Nephron (organoid): ENCODE results near the gene CBLC.
"Not testable (repeated sequence)": the region's sequence is repeated elsewhere in the genome, so short reads cannot be mapped to it uniquely, and the experiment has no call there.

Experiments
- H3K27ac Mint-ChIP-seq, 3 experiments: 2 replicates each; pipeline ENCODE4 v1.8.0; 2020; ENCODE audit warnings: mixed read lengths in 3 of 3, mild to moderate bottlenecking in 2 of 3, moderate library complexity in 1 of 3
- H3K27me3 Mint-ChIP-seq: 2 replicates; pipeline ENCODE4 v1.8.0; 2021; ENCODE audit warnings: low read depth, mild to moderate bottlenecking, moderate library complexity, mixed read lengths
- H3K36me3 Mint-ChIP-seq: 2 replicates; pipeline ENCODE4 v1.8.0; 2020; ENCODE audit warnings: low read depth, mixed read lengths
- H3K4me1 Mint-ChIP-seq: 2 replicates; pipeline ENCODE4 v1.8.0; 2020; ENCODE audit warnings: mixed read lengths
- H3K4me3 Mint-ChIP-seq, 3 experiments: 2 replicates each; pipeline ENCODE4 v1.8.0; 2020; ENCODE audit warnings: mild to moderate bottlenecking in 3 of 3, mixed read lengths in 3 of 3, moderate library complexity in 2 of 3
- H3K9me3 Mint-ChIP-seq: 2 replicates; pipeline ENCODE4 v1.8.0; 2020; ENCODE audit warnings: mixed read lengths
- CTCF ChIP-seq, 3 experiments: fragments of 200-600 bp; sonication (generic); IDR thresholded peaks; one replicate each; pipeline ENCODE4 v1.5.0; 2021; ENCODE audit warnings: antibody characterized with exemption in 3 of 3; ENCODE audit not compliant: unreplicated experiment in 3 of 3

CBLC gene

GRCh38 chr19:44824761-44825160 is 47.1 kb downstream of the CBLC start:
- H3K27me3 Mint-ChIP-seq: peaks cover 22% of the 10 kb centered on the region
- H3K36me3 Mint-ChIP-seq: no peaks in the 10 kb centered on the region
- no peak overlapping the region for H3K4me3 Mint-ChIP-seq
- peaks cover 22% of the 10 kb centered on the region for H3K4me1 Mint-ChIP-seq
- H3K27ac Mint-ChIP-seq: no peak overlapping the region
- no peaks in the 10 kb centered on the region for H3K9me3 Mint-ChIP-seq
- TF ChIP-seq CTCF (IDR thresholded peaks at IDR 0.05; ENCODE audit: unreplicated experiment in 3 of 3): no peak

GRCh38 chr19:44832875-44833274 is 55.2 kb downstream of the CBLC start:
- H3K9me3 Mint-ChIP-seq, H3K4me3 Mint-ChIP-seq, H3K36me3 Mint-ChIP-seq, H3K27me3 Mint-ChIP-seq, H3K4me1 Mint-ChIP-seq, H3K27ac Mint-ChIP-seq: not testable (repeated sequence)

GRCh38 chr19:44834399-44834798 is 56.7 kb downstream of the CBLC start:
- H3K27me3 Mint-ChIP-seq, H3K4me1 Mint-ChIP-seq, H3K4me3 Mint-ChIP-seq, H3K9me3 Mint-ChIP-seq, H3K36me3 Mint-ChIP-seq, H3K27ac Mint-ChIP-seq: not testable (repeated sequence)

GRCh38 chr19:44839276-44839675 is 61.6 kb downstream of the CBLC start:
- no peak overlapping the region for H3K4me3 Mint-ChIP-seq
- no peak for TF ChIP-seq CTCF (IDR thresholded peaks at IDR 0.05; ENCODE audit: unreplicated experiment in 3 of 3)
- no peak overlapping the region for H3K27ac Mint-ChIP-seq
- H3K36me3 Mint-ChIP-seq: no peaks in the 10 kb centered on the region
- H3K9me3 Mint-ChIP-seq: no peaks in the 10 kb centered on the region
- no peaks in the 10 kb centered on the region for H3K27me3 Mint-ChIP-seq
- no peaks in the 10 kb centered on the region for H3K4me1 Mint-ChIP-seq

- Mint-ChIP-seq H3K4me3 (no peak overlapping the region), H3K27ac (no peak overlapping the region), H3K4me1 (peaks cover 5% of the 10 kb centered on the region), H3K36me3 (no peaks in the 10 kb centered on the region), H3K9me3 (no peaks in the 10 kb centered on the region), H3K27me3 (no peaks in the 10 kb centered on the region)
- TF ChIP-seq CTCF (IDR thresholded peaks at IDR 0.05; ENCODE audit: unreplicated experiment in 3 of 3): no peak
These were observed 63.1 kb downstream of the CBLC start for GRCh38 chr19:44840811-44841210.

GRCh38 chr19:44841231-44841630 is 63.5 kb downstream of the CBLC start:
- Mint-ChIP-seq H3K27ac (no peak overlapping the region), H3K4me3 (no peak overlapping the region), H3K9me3 (no peaks in the 10 kb centered on the region), H3K36me3 (no peaks in the 10 kb centered on the region), H3K27me3 (no peaks in the 10 kb centered on the region), H3K4me1 (peaks cover 5% of the 10 kb centered on the region)
- TF ChIP-seq CTCF (IDR thresholded peaks at IDR 0.05; ENCODE audit: unreplicated experiment in 3 of 3): no peak

GRCh38 chr19:44845286-44845611 is 67.6 kb downstream of the CBLC start:
- H3K36me3 Mint-ChIP-seq: no peaks in the 10 kb centered on the region
- H3K9me3 Mint-ChIP-seq: no peaks in the 10 kb centered on the region

More at GRCh38 chr19:44845286-44845611, 67.6 kb downstream of the CBLC start:
- Mint-ChIP-seq H3K27ac (peak overlapping the region; percentile 53 to 94 (median 88)), H3K4me3 (peak overlapping the region; percentile 86 to 99 (median 91)), H3K27me3 (no peaks in the 10 kb centered on the region), H3K4me1 (peaks cover 27% of the 10 kb centered on the region)
- no peak for TF ChIP-seq CTCF (IDR thresholded peaks at IDR 0.05; ENCODE audit: unreplicated experiment in 3 of 3)
